OCI-LY7 (cell line): Measurements from ENCODE around the gene PTBP3.

ENCODE experiments used
- CTCF ChIP-seq: fragments of 200-600 bp; sonication (generic); conservative IDR thresholded peaks from 2 replicates; pipeline ENCODE4 v1.5.1; 2014; ENCODE audit warnings: mild to moderate bottlenecking, antibody characterized with exemption, low read length, moderate library complexity, mixed read lengths
- EZH2phosphoT487 ChIP-seq: fragments of 200-600 bp; sonication (generic); IDR thresholded peaks from 2 replicates; pipeline ENCODE4 v1.6.1; 2018; ENCODE audit warnings: low read depth, borderline replicate concordance, mild to moderate bottlenecking, mixed run types, antibody characterized with exemption, low read length, moderate library complexity, mixed read lengths

DNA sequence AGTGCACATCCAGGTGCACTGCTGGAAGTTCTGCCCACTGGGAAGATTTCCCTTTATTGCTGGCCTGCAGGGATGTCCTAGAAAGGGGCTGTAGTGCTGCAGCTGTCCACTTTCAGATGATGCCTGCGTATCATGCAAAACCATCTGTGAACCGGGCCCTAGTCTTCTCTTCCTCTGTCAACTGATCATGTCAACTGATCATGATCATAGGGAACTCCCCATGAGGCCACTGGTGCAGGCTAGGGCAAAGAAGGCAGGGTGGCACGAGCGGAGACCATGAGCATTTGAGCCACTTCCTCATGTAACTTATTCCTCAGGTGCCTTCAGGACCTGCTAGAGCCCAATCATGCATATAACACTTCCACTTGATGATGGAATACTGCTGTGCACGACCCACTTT lies 41.9 kb upstream of the PTBP3 start:
- TF ChIP-seq CTCF: no peak
- TF ChIP-seq EZH2phosphoT487: no peak
